ENCODE results near the gene SECTM1.

SECTM1 gene

GRCh38 chr17:82355770-82356427, 22.3 kb upstream of the SECTM1 start:
- H3K4me3 ChIP-seq (ENCODE audit: low read depth, low read length): no peak overlapping the region
- no peak for TF ChIP-seq CTCF (IDR thresholded peaks at IDR 0.05; ENCODE audit: low read depth, low read length, missing control alignments)
- in situ Hi-C loops (cut with HindIII; ENCODE audit: low sequenced_read_pairs): no loop called here
- no peak for DNase-seq (ENCODE audit: low read depth)

- no peak for DNase-seq (ENCODE audit: low read depth)
- in situ Hi-C loops (cut with HindIII; ENCODE audit: low sequenced_read_pairs): no loop called here
- no peak overlapping the region for H3K4me3 ChIP-seq (ENCODE audit: low read depth, low read length)
- no peak for TF ChIP-seq CTCF (IDR thresholded peaks at IDR 0.05; ENCODE audit: low read depth, low read length, missing control alignments)
Measured at GRCh38 chr17:82354804-82355308, 21.3 kb upstream of the SECTM1 start.

- TF ChIP-seq CTCF (IDR thresholded peaks at IDR 0.05; ENCODE audit: low read depth, low read length, missing control alignments): no peak
- in situ Hi-C loops (cut with HindIII; ENCODE audit: low sequenced_read_pairs): no loop called here
- no peak overlapping the region for H3K4me3 ChIP-seq (ENCODE audit: low read depth, low read length)
- DNase-seq (ENCODE audit: low read depth): no peak
Measured at GRCh38 chr17:82353484-82353883, 19.9 kb upstream of the SECTM1 start.

GRCh38 chr17:82351713-82352488, 18.3 kb upstream of the SECTM1 start:
- DNase-seq (ENCODE audit: low read depth): peak; percentile 86
- in situ Hi-C loops (cut with HindIII; ENCODE audit: low sequenced_read_pairs): no loop called here
- no peak overlapping the region for H3K4me3 ChIP-seq (ENCODE audit: low read depth, low read length)
- TF ChIP-seq CTCF (IDR thresholded peaks at IDR 0.05; ENCODE audit: low read depth, low read length, missing control alignments): peak; percentile 91

- in situ Hi-C loops (cut with HindIII; ENCODE audit: low sequenced_read_pairs): no loop called here
- no peak for DNase-seq (ENCODE audit: low read depth)
- no peak overlapping the region for H3K4me3 ChIP-seq (ENCODE audit: low read depth, low read length)
- no peak for TF ChIP-seq CTCF (IDR thresholded peaks at IDR 0.05; ENCODE audit: low read depth, low read length, missing control alignments)
Measured at GRCh38 chr17:82351254-82351712, 17.7 kb upstream of the SECTM1 start.

- in situ Hi-C loops (cut with HindIII; ENCODE audit: low sequenced_read_pairs): no loop called here
- no peak for DNase-seq (ENCODE audit: low read depth)
- no peak overlapping the region for H3K4me3 ChIP-seq (ENCODE audit: low read depth, low read length)
- TF ChIP-seq CTCF (IDR thresholded peaks at IDR 0.05; ENCODE audit: low read depth, low read length, missing control alignments): no peak
Measured at GRCh38 chr17:82350182-82351030, 16.8 kb upstream of the SECTM1 start.
